UCSD-AML1 (cell line): ENCODE measurements around the gene RABGAP1L.
"Not testable (repeated sequence)": the region's sequence is repeated elsewhere in the genome, so short reads cannot be mapped to it uniquely, and the experiment has no call there.

Experiments used
- DNase-seq: peaks from one replicate; lab custom pipeline; 2025; ENCODE audit not compliant: unreplicated experiment; lab: John Stamatoyannopoulos, UW

Gene RABGAP1L

DNA sequence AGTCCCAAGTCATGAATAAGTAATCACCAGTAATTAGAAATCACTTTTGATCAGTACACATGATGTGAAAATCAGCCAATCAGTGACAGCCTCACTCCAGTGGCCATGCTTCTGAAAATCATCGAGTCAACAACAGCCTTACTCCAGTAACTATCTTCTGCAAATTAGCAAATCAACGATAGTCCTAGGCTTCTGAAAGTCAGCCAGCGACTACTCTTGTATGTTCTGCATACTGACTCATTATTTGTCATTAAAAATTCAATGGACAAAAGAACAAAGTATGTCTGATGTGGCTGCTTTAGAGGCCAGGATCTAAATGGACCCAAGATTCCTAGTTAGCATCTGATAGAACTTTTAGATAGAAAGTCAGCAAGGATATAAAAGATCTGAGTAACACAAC is 391.0 kb downstream of the RABGAP1L start:
- DNase-seq, result no peak

DNA sequence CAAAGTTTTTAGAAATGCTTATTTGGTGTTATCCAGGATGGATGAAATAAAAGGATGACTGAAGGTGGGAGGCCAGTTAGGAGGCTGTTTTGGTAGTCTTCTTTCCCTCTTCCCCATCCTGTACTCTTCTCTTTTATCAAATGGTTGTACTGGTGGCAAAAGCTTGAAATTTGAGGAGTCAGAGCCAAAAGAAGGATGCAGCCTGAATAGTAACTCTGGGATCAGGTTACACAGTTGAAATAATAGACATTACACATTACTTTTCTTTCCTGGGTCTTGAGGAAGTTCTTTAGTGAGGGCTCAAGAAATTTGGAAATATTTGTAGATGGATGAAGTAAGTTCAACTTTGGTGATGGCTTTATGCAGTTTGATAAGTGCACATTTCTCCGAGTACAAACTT is 397.1 kb downstream of the RABGAP1L start:
- DNase-seq, result no peak

DNA sequence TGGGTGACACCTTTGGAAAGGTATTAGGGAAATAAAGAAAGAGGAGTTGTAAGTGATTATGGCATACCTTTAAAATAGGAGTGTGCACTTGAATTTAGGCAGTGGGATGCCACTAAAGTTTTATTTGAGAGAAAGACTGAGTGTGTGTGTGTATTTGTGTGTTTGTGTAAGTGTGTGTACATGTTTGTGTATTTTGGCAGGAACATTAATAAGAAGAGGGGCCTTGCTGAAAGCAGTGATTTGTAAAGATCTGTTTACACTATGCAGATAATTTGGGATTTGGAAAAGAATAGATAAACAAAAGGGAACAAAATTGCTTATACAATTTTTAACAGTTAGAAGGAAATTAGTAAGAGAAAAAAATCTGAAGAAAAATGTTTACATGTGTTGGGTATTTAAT is 409.2 kb downstream of the RABGAP1L start:
- DNase-seq, result no peak

DNA sequence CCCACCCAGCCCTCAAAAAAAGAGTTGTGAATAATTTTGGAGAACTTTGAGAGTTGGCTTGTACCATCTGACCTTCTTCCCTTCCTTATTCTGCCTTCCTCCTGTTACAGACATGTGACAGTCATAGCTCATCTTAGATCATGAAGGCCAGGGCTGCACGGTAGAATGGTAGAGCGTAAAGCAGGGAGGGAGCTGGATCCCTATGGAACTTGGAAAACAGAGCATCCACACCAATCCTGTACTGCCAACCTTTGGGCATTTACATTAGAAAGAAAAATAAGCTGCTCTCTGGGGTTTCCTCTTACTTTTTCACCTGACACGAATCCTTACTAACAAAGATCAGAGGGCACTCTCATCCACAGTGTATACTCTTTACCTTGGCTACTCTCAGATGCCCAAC is 409.9 kb downstream of the RABGAP1L start:
- DNase-seq, result no peak

DNA sequence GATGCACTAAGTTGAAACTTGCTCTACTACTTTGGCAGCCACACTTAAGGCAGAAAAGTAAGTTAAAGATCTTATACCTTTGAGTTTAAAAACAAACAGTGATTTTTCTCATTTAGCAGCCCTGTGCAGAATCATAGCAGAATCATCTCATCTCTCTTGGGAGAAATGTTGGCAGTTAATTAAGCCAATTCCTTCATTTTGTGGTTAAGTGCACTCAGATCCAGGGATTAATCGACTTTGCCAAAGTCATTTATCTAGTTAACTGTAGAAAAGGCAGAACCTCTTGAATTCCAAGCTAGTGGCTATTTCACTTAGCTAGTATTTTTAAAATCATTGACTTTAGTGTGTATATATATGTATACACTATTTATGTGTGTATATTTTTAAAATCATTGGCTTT is 413.5 kb downstream of the RABGAP1L start:
- DNase-seq, result no peak

DNA sequence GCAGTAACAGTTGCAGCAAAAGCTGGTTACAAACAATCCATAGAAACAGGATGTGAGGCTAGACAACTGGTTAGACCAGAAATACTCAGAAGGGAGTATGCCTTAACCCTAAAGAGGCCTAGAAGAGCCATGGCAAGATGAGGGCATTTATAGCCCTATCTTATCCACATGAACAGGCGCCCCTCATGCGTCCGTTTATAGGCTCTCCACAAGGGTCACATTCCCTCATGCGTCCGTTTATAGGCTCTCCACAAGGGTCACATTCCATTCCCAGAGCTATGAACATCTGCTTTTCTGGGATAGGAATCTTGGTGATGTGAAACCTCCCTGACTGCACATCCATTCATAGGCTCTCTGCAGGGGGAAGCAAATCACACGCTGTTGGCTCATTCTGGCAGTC is 416.8 kb downstream of the RABGAP1L start:
- not testable (repeated sequence) for DNase-seq

DNA sequence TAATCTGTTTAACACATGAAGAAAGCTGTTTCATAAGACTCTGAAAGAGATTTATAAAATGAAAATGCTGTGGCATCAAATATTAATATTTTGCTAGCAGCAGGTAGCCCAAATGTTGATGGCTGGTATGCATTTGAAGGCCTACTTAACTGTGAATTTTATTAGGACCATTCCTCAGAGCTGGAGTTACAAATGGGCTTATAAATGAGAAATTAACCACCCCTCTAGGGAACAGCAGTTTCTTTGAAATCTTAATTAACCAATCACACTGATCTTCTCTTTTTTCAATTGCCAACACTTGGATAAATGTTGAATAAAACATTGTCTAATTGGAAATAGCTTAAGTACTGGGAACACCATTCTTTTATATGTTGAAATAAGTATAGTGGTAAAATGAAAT is 418.4 kb downstream of the RABGAP1L start:
- no peak for DNase-seq

DNA sequence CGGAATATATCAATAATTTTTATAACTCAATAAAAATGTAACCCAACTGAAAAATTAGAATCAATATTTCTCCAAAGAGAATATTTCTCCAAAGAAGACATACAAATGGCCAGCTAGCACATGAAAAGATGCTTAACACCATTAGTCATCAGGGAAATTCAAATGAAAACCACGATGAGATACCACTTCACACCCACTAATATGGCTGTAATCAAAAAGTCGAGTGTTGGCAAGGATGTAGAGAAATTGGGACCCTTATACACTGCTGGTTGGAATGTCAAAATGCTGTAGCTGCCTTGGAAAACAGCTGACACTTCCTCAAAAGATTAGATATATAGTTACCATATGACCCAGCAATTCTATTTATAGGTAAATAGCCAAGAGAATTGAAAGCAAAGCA is 421.5 kb downstream of the RABGAP1L start:
- no peak for DNase-seq

DNA sequence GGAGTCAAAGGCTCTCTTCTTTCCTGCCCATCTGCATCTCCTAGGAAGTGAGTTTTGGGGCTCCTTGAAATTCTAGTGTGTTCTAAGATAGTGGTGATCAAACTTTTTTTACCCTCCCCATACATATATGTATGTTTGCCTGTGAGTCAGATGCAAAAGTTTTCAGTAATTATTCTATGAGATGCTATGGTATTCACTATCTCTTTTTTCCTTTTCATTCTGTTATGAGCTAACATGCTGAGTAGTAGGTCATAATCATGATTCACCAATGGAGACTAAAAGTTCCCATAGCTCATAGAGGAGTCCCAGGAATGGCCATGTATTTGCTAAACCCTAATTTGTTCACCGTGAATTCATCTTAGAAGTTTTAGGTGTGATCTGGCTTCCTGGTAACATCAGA is 424.0 kb downstream of the RABGAP1L start:
- no peak for DNase-seq

DNA sequence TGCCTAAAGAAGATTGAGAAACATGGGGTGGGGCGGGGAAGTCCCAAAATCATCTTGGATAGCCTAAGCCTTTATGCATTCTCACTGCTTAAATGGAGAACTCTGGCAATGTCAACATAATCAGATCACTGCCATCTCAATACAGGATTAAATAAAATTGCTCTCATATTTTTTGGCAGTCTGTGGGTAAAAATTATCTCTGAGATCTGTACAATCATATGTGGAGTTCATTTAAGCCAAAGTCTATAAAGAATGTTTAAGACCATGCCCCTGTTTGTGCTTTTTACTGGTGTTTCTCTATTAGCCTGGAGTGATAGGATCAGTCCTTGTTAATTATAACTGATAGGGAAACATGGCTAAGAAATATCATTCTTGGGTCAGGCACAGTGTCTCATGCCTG is 424.8 kb downstream of the RABGAP1L start:
- DNase-seq, result no peak

DNA sequence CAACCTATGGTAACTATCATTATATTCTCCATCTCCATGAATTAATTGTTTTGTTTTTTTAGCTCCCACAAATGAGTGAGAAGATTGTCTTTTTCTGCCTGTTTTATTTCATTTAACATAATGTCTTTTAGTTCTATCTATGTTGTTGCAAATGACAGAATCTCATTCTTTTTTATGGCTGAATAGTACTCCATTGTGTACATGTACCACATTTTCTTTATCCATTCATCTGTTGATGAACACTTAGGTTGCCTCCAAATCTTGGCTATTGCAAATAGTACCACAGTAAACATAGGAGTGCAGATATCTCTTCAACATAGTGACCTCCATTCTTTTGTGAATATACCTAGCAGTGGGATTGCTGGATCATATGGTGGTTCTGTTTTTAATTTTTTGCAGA is 429.3 kb downstream of the RABGAP1L start:
- not testable (repeated sequence) for DNase-seq

DNA sequence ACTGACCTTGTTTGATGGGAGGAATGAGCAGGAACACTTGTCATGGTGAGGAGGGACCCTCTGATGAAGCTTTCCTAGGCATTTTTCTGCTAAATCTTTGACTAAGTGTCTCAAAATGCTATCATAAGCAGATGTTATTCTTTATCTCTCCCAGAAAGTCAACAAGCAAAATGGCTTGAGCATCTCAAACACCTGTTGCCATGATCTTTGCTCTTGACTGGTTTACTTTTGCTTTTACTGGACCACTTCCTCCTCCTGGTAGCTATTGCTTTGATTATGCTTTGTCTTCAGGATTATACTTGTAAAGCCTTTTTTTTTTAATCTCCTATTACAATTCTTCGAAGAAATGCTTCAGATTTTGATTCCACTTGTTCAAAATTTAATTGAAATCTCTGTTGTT is 445.9 kb downstream of the RABGAP1L start:
- DNase-seq, result no peak

DNA sequence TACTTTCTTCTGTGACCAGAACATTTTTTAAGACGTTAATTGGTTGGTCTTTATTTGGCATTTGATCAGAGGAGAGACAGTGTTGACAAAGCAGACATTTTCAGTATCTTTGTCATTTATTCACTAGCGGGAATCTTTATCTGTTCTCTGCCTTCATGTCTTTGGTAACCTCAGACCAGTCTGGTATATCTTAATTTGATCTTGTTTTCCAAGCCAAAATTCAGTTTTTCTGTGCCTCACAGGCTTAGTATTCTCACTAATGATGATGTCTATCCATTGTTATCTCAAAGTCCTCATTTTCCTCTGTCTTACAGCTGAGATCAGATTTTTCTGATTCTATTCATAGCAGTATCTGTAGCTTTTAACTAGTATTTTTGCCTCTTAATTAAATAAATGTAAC is 447.2 kb downstream of the RABGAP1L start:
- DNase-seq, result no peak

DNA sequence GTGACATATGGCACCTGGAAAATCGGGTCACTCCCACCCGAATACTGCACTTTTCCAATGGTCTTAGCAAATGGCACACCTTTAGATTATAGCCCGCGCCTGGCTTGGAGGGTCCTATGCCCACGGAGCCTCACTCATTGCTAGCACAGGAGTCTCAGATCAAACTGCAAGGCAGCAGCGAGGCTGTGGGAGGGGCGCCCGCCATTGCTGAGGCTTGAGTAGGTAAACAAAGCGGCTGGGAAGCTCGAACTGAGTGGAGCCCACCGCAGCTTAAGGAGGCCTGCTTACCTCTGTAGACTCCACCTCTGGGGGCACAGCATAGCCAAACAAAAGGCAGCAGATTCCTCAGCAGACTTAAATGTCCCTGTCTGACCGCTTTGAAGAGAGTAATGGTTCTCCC is 458.6 kb downstream of the RABGAP1L start:
- not testable (repeated sequence) for DNase-seq

DNA sequence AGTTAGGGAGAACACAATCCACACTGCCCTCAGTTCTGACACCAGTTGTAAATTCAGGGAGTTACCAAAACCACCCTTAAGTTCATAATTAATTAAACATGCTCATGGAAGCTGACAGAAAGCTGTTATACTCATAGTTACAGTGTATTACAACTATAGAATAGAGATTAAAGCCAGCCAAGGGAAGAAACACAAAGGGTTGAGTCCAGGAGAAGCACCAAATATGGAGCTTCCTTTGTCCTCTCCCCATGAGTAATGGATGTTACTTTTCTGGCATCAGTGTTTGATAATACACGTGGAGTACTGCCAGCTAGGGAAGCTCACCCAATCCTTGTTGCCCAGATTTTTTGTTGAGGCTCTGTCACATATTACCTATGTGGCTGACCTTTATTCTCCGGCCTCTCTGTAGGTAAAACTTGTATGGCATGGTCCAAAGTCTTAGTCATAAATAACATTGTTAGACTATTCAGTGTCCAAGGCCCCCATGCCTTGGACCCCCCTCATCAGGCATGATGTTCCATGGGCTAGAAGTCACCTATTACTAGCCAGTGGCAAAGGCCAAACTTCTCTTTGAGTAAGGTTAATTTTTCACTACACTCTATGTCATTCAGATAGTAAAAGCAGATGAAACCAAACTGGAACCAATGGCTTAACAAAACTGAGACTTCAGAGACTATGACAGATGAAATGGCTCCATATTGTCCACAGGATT is 464.2 kb downstream of the RABGAP1L start:
- no peak for DNase-seq

DNA sequence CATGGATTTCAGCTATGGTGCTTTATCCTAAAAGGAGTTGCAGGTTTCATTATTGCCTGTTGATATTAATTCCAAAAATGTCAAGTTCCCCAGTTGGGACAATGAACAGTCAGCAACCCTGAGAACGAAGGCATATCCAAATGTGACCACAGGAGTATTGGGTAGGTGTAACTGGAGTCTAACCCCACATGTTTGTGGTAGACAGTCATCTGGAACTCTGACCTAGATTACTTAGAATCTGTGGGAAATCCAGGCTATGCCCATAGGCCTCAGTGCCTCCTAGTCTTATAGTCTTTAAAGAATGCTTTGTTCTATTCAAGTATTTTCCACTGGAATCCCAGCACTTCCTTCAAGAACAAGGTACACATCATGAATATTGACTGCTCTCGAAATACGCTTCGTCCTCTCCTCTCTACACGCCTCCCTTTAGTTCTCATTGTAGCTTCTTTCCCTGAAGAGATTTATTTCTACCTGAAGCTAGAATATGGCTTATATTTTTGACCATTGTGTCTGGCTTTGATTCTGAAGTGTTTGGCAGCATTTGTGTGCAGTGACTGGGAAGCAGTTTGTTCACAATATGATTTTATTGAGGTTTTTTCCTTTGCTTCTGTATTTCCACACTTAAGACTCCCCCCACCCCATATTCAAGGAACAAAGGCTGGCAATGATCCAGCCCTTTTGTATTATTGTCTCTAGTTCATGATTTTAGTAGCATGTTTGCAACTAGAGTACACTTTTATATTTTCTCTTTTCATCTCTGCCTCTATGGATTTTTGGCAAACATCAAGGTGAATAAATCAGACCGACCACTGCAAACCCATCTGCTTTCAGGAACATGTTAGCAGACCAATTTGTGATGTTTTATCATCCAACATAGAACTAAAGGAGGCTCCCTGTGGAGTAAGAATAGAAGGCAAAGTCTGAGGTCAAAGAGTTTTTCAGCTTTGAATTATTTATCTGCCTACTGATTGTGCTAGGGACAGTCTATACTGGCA is 467.0 kb downstream of the RABGAP1L start:
- no peak for DNase-seq

DNA sequence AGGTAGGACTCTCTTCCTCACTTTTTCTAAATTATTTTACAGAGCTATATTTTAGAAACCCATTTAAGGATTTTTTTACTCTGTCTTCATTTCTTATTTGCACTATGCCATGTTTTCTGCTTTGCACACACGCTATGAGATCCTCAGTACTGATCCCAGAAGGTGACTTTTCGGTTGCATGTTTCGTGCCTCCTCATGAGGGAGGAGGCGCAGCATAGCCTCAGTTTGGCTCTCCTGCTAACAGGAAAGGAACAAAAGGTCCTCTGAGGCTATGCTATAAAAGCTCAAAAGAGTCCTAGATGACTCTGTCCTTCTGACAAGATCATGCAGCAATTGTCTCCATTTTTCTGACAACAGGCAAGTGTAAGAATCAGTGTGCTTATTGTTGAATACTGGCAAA is 478.2 kb downstream of the RABGAP1L start:
- DNase-seq, result no peak

DNA sequence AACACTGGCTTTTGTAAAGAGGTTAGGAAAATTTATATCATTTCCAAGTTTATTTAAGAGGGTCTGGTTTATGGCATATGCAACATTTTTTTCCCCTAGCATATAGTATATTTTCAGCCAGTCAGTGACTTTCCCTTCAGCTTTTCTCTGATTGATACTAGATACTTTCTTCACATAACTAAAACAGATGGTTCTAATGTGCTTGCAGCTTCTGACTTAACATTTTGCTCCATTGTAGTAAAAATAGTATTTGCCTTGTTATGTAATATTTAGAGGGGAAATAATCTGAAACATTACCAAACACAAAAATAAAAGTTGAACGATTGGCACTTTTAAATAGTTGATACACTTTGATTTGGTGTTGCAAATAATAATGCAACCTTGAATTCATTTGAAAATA is 480.1 kb downstream of the RABGAP1L start:
- DNase-seq, result no peak

DNA sequence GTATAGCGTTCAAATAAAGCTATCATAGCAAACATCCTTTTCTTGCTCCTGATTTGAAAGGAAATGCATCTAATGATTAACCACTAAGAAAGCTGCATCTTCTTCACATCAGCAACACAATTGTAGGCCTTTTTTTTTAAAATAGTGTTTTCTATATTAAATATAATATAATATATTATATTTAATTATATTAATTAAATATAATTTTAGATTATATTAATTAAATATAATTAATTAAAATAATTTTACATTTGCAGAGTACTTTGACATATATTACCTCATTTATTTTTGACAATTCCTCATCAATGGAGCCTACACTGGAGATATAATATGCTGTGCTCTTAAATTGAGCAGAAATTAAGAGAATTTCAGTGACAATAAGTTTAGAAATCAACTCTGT is 481.5 kb downstream of the RABGAP1L start:
- no peak for DNase-seq

DNA sequence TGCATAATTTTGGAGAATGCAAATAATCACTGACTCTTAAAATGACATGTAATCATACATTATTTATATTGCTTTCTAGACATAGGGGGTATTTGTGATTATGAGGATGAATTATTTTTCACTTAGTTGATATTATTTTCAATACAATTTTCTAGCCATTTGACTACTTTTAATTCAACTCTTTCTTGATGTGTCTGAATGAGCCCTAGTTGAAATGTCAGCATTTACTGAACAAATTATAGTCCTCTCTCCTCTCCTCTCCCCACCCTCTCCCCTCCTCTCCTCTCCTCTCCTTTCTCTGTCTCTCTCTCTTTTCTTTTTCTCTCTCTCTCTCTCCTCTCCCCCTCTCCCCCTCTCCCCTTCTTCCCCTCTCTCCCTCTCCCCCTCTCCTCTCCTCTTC is 483.1 kb downstream of the RABGAP1L start:
- DNase-seq, result no peak

DNA sequence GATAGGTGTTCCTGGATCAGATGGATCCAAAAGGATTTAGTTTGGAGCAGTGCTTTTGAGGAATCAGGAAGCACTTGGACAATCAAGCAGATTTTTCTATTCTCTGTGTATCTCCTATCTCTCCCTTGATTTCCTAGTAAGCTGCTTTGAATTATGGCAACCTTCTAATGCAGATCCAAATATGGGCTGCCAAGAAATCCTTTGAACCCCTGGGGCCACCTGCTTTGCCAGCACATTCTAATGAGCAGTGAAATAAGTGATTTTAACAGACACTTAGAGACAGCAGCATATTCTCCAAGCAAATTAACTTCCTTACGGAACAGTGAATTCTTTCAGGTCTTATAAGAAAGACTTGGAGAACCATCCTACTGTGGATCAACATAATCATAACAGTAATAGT is 483.9 kb downstream of the RABGAP1L start:
- DNase-seq, result no peak

DNA sequence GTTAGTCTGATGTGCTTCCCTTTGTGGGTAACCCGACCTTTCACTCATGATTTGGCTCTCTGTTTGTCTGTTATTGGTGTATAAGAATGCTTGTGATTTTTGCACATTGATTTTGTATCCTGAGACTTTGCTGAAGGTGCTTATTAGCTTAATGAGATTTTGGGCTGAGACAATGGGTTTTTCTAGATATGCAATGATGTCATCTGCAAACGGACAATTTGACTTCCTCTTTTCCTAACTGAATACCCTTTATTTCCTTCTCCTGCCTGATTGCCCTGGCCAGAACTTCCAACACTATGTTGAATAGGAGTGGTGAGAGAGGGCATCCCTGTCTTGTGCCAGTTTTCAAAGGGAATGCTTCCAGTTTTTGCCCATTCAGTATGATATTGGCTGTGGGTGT is 490.3 kb downstream of the RABGAP1L start:
- not testable (repeated sequence) for DNase-seq
